HCT116 (cell line): ENCODE results near the gene MEGF8. TPM values are rescaled to one million over a fixed set of nuclear protein-coding genes. Genes with fewer than 3 reads are reported as not detected.

Experiments used
- ATAC-seq: fragments of 200-7000 bp; cut with Tn5 transposase; 2 replicates; pipeline ENCODE4 v1.9.1; 2020; ENCODE audit warnings: mild to moderate bottlenecking, moderate library complexity
- BruUV-seq: library from RNA; stranded (reverse); fragments of 400-500 nt; replicated peaks from 2 replicates; lab custom pipeline; 2021; lab: Mats Ljungman, UMichigan
- CTCF ChIA-PET: fragments of 300-600 bp; sonication (Branson Sonifier 250); formaldehyde crosslinking; loops from one replicate; lab custom pipeline; 2021; ENCODE audit warnings: antibody characterized with exemption; lab: Charles Lee
- POLR2A ChIA-PET: fragments of 300-600, 350-600 bp; sonication (Branson Sonifier 250); formaldehyde crosslinking; loops from one replicate; lab custom pipeline; 2021; ENCODE audit warnings: antibody characterized with exemption; lab: Charles Lee
- RAD21 ChIA-PET, 2 experiments: fragments of 300-600 bp; sonication (Branson Sonifier 250); formaldehyde crosslinking; loops; one replicate each; lab custom pipeline; 2023; ENCODE audit warnings: low total read pairs in 2 of 2; ENCODE audit not compliant: uncharacterized antibody in 2 of 2, unreplicated experiment in 2 of 2, low non-redundant PET in 1 of 2; lab: Charles Lee
- DNase-seq: peaks from one replicate; pipeline ENCODE4 v3.0.0-alpha.2; 2010; ENCODE audit warnings: low read depth, low spot score
- H2AFZ ChIP-seq: fragments of 200-600 bp; shearing (Covaris generic), sonication (generic); 2 replicates; pipeline ENCODE4 v1.6.1; 2017; ENCODE audit warnings: low read depth, mixed run types, mixed read lengths, antibody characterized with exemption, low read length; ENCODE audit not compliant: poor library complexity, severe bottlenecking
- H3K27ac ChIP-seq: 2 replicates; pipeline ENCODE4 v1.5.1; 2012; ENCODE audit warnings: low read depth, low read length
- H3K27me3 ChIP-seq: fragments of 200-600 bp; sonication (generic); 2 replicates; pipeline ENCODE4 v1.6.1; 2016; ENCODE audit warnings: mixed run types, low read length, mixed read lengths; ENCODE audit not compliant: insufficient read depth
- H3K36me3 ChIP-seq, 2 experiments: fragments of 200-500 bp in 1 of 2; fragments of 200-600 bp in 1 of 2; sonication (Bioruptor generic) in 1 of 2; sonication (generic) in 1 of 2; 2 replicates each; pipeline versions ENCODE4 v1.5.1 to v1.6.1; 2014 to 2016; ENCODE audit warnings: low read length in 2 of 2, inconsistent platforms in 1 of 2, mixed read lengths in 1 of 2, mixed run types in 1 of 2; ENCODE audit not compliant: insufficient read depth in 2 of 2, control insufficient read depth in 1 of 2
- H3K4me1 ChIP-seq, 2 experiments: fragments of 200-600 bp in 1 of 2; sonication (generic) in 1 of 2; 2 replicates each; pipeline versions ENCODE4 v1.5.1 to v1.6.1; 2012 to 2017; ENCODE audit warnings: low read length in 2 of 2, inconsistent platforms in 1 of 2, mild to moderate bottlenecking in 1 of 2, mixed read lengths in 1 of 2, mixed run types in 1 of 2, moderate library complexity in 1 of 2; ENCODE audit not compliant: insufficient read depth in 2 of 2, control insufficient read depth in 1 of 2
- H3K4me2 ChIP-seq: fragments of 200-600 bp; sonication (generic); 2 replicates; pipeline ENCODE4 v1.6.1; 2017; ENCODE audit warnings: mixed run types, low read length, mixed read lengths
- H3K4me3 ChIP-seq, 2 experiments: fragments of 200-600 bp in 1 of 2; sonication (generic) in 1 of 2; replicated peaks in 1 of 2; 2 replicates each; pipeline ENCODE4 v1.5.1; 2011 to 2016; ENCODE audit warnings: low read length in 2 of 2, control low read depth in 1 of 2, low read depth in 1 of 2, mild to moderate bottlenecking in 1 of 2, mixed read lengths in 1 of 2, mixed run types in 1 of 2
- H3K79me2 ChIP-seq: fragments of 200-600 bp; sonication (generic); 2 replicates; pipeline ENCODE4 v1.6.1; 2017; ENCODE audit warnings: mild to moderate bottlenecking, mixed run types, low read length, moderate library complexity, mixed read lengths; ENCODE audit not compliant: insufficient read depth
- H3K9ac ChIP-seq: fragments of 200-600 bp; sonication (generic); 2 replicates; pipeline ENCODE4 v1.6.1; 2016; ENCODE audit warnings: low read length, mixed read lengths
- H3K9me2 ChIP-seq: fragments of 200-600 bp; sonication (generic), shearing (Covaris generic); 2 replicates; pipeline ENCODE4 v1.6.1; 2017; ENCODE audit warnings: mixed run types, mild to moderate bottlenecking, moderate library complexity; ENCODE audit not compliant: insufficient read depth
- H3K9me3 ChIP-seq, 2 experiments: fragments of 200-500 bp in 1 of 2; fragments of 200-600 bp in 1 of 2; sonication (Bioruptor generic) in 1 of 2; sonication (generic) in 1 of 2; 2 replicates each; pipeline ENCODE4 v1.6.1; 2014 to 2017; ENCODE audit warnings: low read length in 2 of 2, mixed read lengths in 2 of 2, inconsistent platforms in 1 of 2, low read depth in 1 of 2, mild to moderate bottlenecking in 1 of 2, mixed run types in 1 of 2, moderate library complexity in 1 of 2; ENCODE audit not compliant: control insufficient read depth in 1 of 2, insufficient read depth in 1 of 2
- H4K20me1 ChIP-seq: fragments of 200-600 bp; sonication (generic), shearing (Covaris generic); 2 replicates; pipeline ENCODE4 v1.6.1; 2017; ENCODE audit warnings: mixed run types, mild to moderate bottlenecking, moderate library complexity; ENCODE audit not compliant: insufficient read depth
- ATF3 ChIP-seq: IDR thresholded peaks from 2 replicates; pipeline ENCODE4 v1.6.1; 2012
- CBX3 ChIP-seq: IDR thresholded peaks from 2 replicates; pipeline ENCODE4 v1.6.1; 2012; ENCODE audit warnings: low read depth
- CEBPB ChIP-seq: IDR thresholded peaks from 2 replicates; pipeline ENCODE4 v1.6.1; 2012; ENCODE audit warnings: low read depth
- CTCF ChIP-seq, 3 experiments: fragments of 200-600 bp in 1 of 3; sonication (generic) in 1 of 3; IDR thresholded peaks in 2 of 3; conservative IDR thresholded peaks in 1 of 3; 2 replicates each; pipeline ENCODE4 v1.5.1; 2012 to 2017; ENCODE audit warnings: low read depth in 2 of 3, low read length in 2 of 3, antibody characterized with exemption in 1 of 3, borderline replicate concordance in 1 of 3, control low read depth in 1 of 3, mild to moderate bottlenecking in 1 of 3, mixed read lengths in 1 of 3, mixed run types in 1 of 3, moderate library complexity in 1 of 3; ENCODE audit not compliant: insufficient read depth in 1 of 3
- EGR1 ChIP-seq: IDR thresholded peaks from 2 replicates; pipeline ENCODE4 v1.6.1; 2012; ENCODE audit warnings: low read depth
- ELF1 ChIP-seq: IDR thresholded peaks from 2 replicates; pipeline ENCODE4 v1.6.1; 2012; ENCODE audit warnings: low read depth, borderline replicate concordance
- EZH2 ChIP-seq: fragments of 200-600 bp; sonication (generic); IDR thresholded peaks from 2 replicates; pipeline ENCODE4 v1.6.1; 2017; ENCODE audit warnings: antibody characterized with exemption, mixed run types
- EZH2phosphoT487 ChIP-seq: fragments of 200-600 bp; IDR thresholded peaks from 2 replicates; pipeline ENCODE4 v1.6.1; 2018; ENCODE audit warnings: antibody characterized with exemption, borderline replicate concordance
- FOSL1 ChIP-seq: IDR thresholded peaks from 2 replicates; pipeline ENCODE4 v1.6.1; 2012; ENCODE audit warnings: low read depth
- JUND ChIP-seq: IDR thresholded peaks from 2 replicates; pipeline ENCODE4 v1.6.1; 2012
- MAX ChIP-seq: IDR thresholded peaks from 2 replicates; pipeline ENCODE4 v1.6.1; 2012
- POLR2AphosphoS5 ChIP-seq: IDR thresholded peaks from 2 replicates; pipeline ENCODE4 v1.6.1; 2011; ENCODE audit warnings: mild to moderate bottlenecking, low read depth, low read length, moderate library complexity
- REST ChIP-seq: IDR thresholded peaks from 2 replicates; pipeline ENCODE4 v1.6.1; 2012; ENCODE audit warnings: low read depth
- SIN3A ChIP-seq: IDR thresholded peaks from 2 replicates; pipeline ENCODE4 v1.6.1; 2012; ENCODE audit warnings: low read depth
- SP1 ChIP-seq: IDR thresholded peaks from 2 replicates; pipeline ENCODE4 v1.6.1; 2012; ENCODE audit warnings: low read depth
- SRF ChIP-seq: IDR thresholded peaks from 2 replicates; pipeline ENCODE4 v1.6.1; 2012; ENCODE audit warnings: low read depth
- TCF7L2 ChIP-seq: IDR thresholded peaks from 2 replicates; pipeline ENCODE4 v1.7.0; 2011; ENCODE audit warnings: borderline replicate concordance, inconsistent platforms; ENCODE audit not compliant: insufficient read depth, insufficient read length; ENCODE audit errors: extremely low read depth
- YY1 ChIP-seq: IDR thresholded peaks from 2 replicates; pipeline ENCODE4 v1.6.1; 2011; ENCODE audit warnings: low read length, low read depth, moderate library complexity, mild to moderate bottlenecking; ENCODE audit not compliant: insufficient replicate concordance; ENCODE audit errors: extremely low read depth
- ZBTB33 ChIP-seq: IDR thresholded peaks from 2 replicates; pipeline ENCODE4 v1.6.1; 2011; ENCODE audit warnings: mild to moderate bottlenecking, low read length, moderate library complexity; ENCODE audit not compliant: insufficient replicate concordance; ENCODE audit errors: extremely low read depth
- ZNF274 ChIP-seq: fragments of 200-500 bp; sonication (Bioruptor generic); IDR thresholded peaks from 2 replicates; pipeline ENCODE4 v1.6.1; 2014; ENCODE audit warnings: mild to moderate bottlenecking, low read depth, low read length, inconsistent platforms
- intact Hi-C: fragments of 100-400 bp; cut with micrococcal nuclease; formaldehyde crosslinking; loops from 2 replicates; pipeline ENCODE4 v1.10.0; 2022
- total RNA-seq: library from RNA; stranded (reverse); gene quantifications from one replicate; pipeline ENCODE4 v1.2.1, GENCODE V29; 2021; ENCODE audit not compliant: unreplicated experiment

MEGF8 gene
- total RNA-seq, 1 experiment from 2014 or later = 24.0 TPM

- Histone ChIP-seq H3K79me2 (peaks cover 5% of the 10 kb centered on the region; the same call in 1 of the 2 replicates), H3K36me3 (no peaks in the 10 kb centered on the region), H3K4me3 (no peak overlapping the region), H4K20me1 (no peaks in the 10 kb centered on the region), H3K9me2 (no peaks in the 10 kb centered on the region), H3K9me3 (no peaks in the 10 kb centered on the region), H2AFZ (no peak overlapping the region), H3K27me3 (no peaks in the 10 kb centered on the region), H3K9ac (no peak overlapping the region), H3K4me2 (no peak overlapping the region), H3K4me1 (peaks cover 7 to 15% of the 10 kb centered on the region in 2 experiments), H3K27ac (no peak overlapping the region)
- no peak for DNase-seq
- BruUV-seq = no TSS peak
- intact Hi-C loops = no loop called here
- TF ChIP-seq TCF7L2 (no peak), MAX (no peak), SRF (no peak), ATF3 (no peak), CEBPB (no peak), SIN3A (no peak), JUND (no peak), REST (no peak), EZH2 (no peak), ELF1 (no peak), EZH2phosphoT487 (no peak), ZNF274 (no peak), CBX3 (no peak), CTCF (IDR thresholded peaks at IDR 0.05 in 2 of 3, conservative IDR thresholded peaks at IDR 0.05 in 1 of 3; ENCODE audit: borderline replicate concordance in 1 of 3, insufficient read depth in 1 of 3, low read depth in 2 of 3, low read length in 2 of 3) (no peak), FOSL1 (no peak), POLR2AphosphoS5 (no peak), ZBTB33 (no peak), YY1 (no peak), EGR1 (no peak), SP1 (no peak)
- no peak for ATAC-seq
- ChIA-PET RAD21 (no interaction called here), CTCF (interaction anchor here (0.9 kb wide), 1 partner anchor 61 kb away, joined by 3 read pairs; no protein-coding TSS in a partner anchor), POLR2A (no interaction called here)
These were observed 18.8 kb upstream of the MEGF8 start for GRCh38 chr19:42306646-42307045.
